HCT116 (cell line): ENCODE measurements around the gene CAMKMT. TPM values are rescaled to one million over a fixed set of nuclear protein-coding genes. Genes with fewer than 3 reads are reported as not detected.

Source experiments
- ATAC-seq: fragments of 200-7000 bp; cut with Tn5 transposase; 2 replicates; pipeline ENCODE4 v1.9.1; 2020; ENCODE audit warnings: mild to moderate bottlenecking, moderate library complexity
- BruUV-seq: library from RNA; stranded (reverse); fragments of 400-500 nt; replicated peaks from 2 replicates; lab custom pipeline; 2021; lab: Mats Ljungman, UMichigan
- CTCF ChIA-PET: fragments of 300-600 bp; sonication (Branson Sonifier 250); formaldehyde crosslinking; loops from one replicate; lab custom pipeline; 2021; ENCODE audit warnings: antibody characterized with exemption; lab: Charles Lee
- POLR2A ChIA-PET: fragments of 300-600, 350-600 bp; sonication (Branson Sonifier 250); formaldehyde crosslinking; loops from one replicate; lab custom pipeline; 2021; ENCODE audit warnings: antibody characterized with exemption; lab: Charles Lee
- RAD21 ChIA-PET, 2 experiments: fragments of 300-600 bp; sonication (Branson Sonifier 250); formaldehyde crosslinking; loops; one replicate each; lab custom pipeline; 2023; ENCODE audit warnings: low total read pairs in 2 of 2; ENCODE audit not compliant: uncharacterized antibody in 2 of 2, unreplicated experiment in 2 of 2, low non-redundant PET in 1 of 2; lab: Charles Lee
- DNase-seq: peaks from one replicate; pipeline ENCODE4 v3.0.0-alpha.2; 2010; ENCODE audit warnings: low read depth, low spot score
- H2AFZ ChIP-seq: fragments of 200-600 bp; shearing (Covaris generic), sonication (generic); 2 replicates; pipeline ENCODE4 v1.6.1; 2017; ENCODE audit warnings: low read depth, mixed run types, mixed read lengths, antibody characterized with exemption, low read length; ENCODE audit not compliant: poor library complexity, severe bottlenecking
- H3K27ac ChIP-seq: 2 replicates; pipeline ENCODE4 v1.5.1; 2012; ENCODE audit warnings: low read depth, low read length
- H3K27me3 ChIP-seq: fragments of 200-600 bp; sonication (generic); 2 replicates; pipeline ENCODE4 v1.6.1; 2016; ENCODE audit warnings: mixed run types, low read length, mixed read lengths; ENCODE audit not compliant: insufficient read depth
- H3K36me3 ChIP-seq, 2 experiments: fragments of 200-500 bp in 1 of 2; fragments of 200-600 bp in 1 of 2; sonication (Bioruptor generic) in 1 of 2; sonication (generic) in 1 of 2; 2 replicates each; pipeline versions ENCODE4 v1.5.1 to v1.6.1; 2014 to 2016; ENCODE audit warnings: low read length in 2 of 2, inconsistent platforms in 1 of 2, mixed read lengths in 1 of 2, mixed run types in 1 of 2; ENCODE audit not compliant: insufficient read depth in 2 of 2, control insufficient read depth in 1 of 2
- H3K4me1 ChIP-seq, 2 experiments: fragments of 200-600 bp in 1 of 2; sonication (generic) in 1 of 2; 2 replicates each; pipeline versions ENCODE4 v1.5.1 to v1.6.1; 2012 to 2017; ENCODE audit warnings: low read length in 2 of 2, inconsistent platforms in 1 of 2, mild to moderate bottlenecking in 1 of 2, mixed read lengths in 1 of 2, mixed run types in 1 of 2, moderate library complexity in 1 of 2; ENCODE audit not compliant: insufficient read depth in 2 of 2, control insufficient read depth in 1 of 2
- H3K4me2 ChIP-seq: fragments of 200-600 bp; sonication (generic); 2 replicates; pipeline ENCODE4 v1.6.1; 2017; ENCODE audit warnings: mixed run types, low read length, mixed read lengths
- H3K4me3 ChIP-seq, 2 experiments: fragments of 200-600 bp in 1 of 2; sonication (generic) in 1 of 2; replicated peaks in 1 of 2; 2 replicates each; pipeline ENCODE4 v1.5.1; 2011 to 2016; ENCODE audit warnings: low read length in 2 of 2, control low read depth in 1 of 2, low read depth in 1 of 2, mild to moderate bottlenecking in 1 of 2, mixed read lengths in 1 of 2, mixed run types in 1 of 2
- H3K79me2 ChIP-seq: fragments of 200-600 bp; sonication (generic); 2 replicates; pipeline ENCODE4 v1.6.1; 2017; ENCODE audit warnings: mild to moderate bottlenecking, mixed run types, low read length, moderate library complexity, mixed read lengths; ENCODE audit not compliant: insufficient read depth
- H3K9ac ChIP-seq: fragments of 200-600 bp; sonication (generic); 2 replicates; pipeline ENCODE4 v1.6.1; 2016; ENCODE audit warnings: low read length, mixed read lengths
- H3K9me2 ChIP-seq: fragments of 200-600 bp; sonication (generic), shearing (Covaris generic); 2 replicates; pipeline ENCODE4 v1.6.1; 2017; ENCODE audit warnings: mixed run types, mild to moderate bottlenecking, moderate library complexity; ENCODE audit not compliant: insufficient read depth
- H3K9me3 ChIP-seq, 2 experiments: fragments of 200-500 bp in 1 of 2; fragments of 200-600 bp in 1 of 2; sonication (Bioruptor generic) in 1 of 2; sonication (generic) in 1 of 2; 2 replicates each; pipeline ENCODE4 v1.6.1; 2014 to 2017; ENCODE audit warnings: low read length in 2 of 2, mixed read lengths in 2 of 2, inconsistent platforms in 1 of 2, low read depth in 1 of 2, mild to moderate bottlenecking in 1 of 2, mixed run types in 1 of 2, moderate library complexity in 1 of 2; ENCODE audit not compliant: control insufficient read depth in 1 of 2, insufficient read depth in 1 of 2
- H4K20me1 ChIP-seq: fragments of 200-600 bp; sonication (generic), shearing (Covaris generic); 2 replicates; pipeline ENCODE4 v1.6.1; 2017; ENCODE audit warnings: mixed run types, mild to moderate bottlenecking, moderate library complexity; ENCODE audit not compliant: insufficient read depth
- ATF3 ChIP-seq: IDR thresholded peaks from 2 replicates; pipeline ENCODE4 v1.6.1; 2012
- CEBPB ChIP-seq: IDR thresholded peaks from 2 replicates; pipeline ENCODE4 v1.6.1; 2012; ENCODE audit warnings: low read depth
- POLR2A ChIP-seq: IDR thresholded peaks from 2 replicates; pipeline ENCODE4 v1.7.0; 2011; ENCODE audit warnings: borderline replicate concordance; ENCODE audit not compliant: insufficient read depth, insufficient read length; ENCODE audit errors: extremely low read depth
- POLR2AphosphoS5 ChIP-seq: IDR thresholded peaks from 2 replicates; pipeline ENCODE4 v1.6.1; 2011; ENCODE audit warnings: mild to moderate bottlenecking, low read depth, low read length, moderate library complexity
- REST ChIP-seq: IDR thresholded peaks from 2 replicates; pipeline ENCODE4 v1.6.1; 2012; ENCODE audit warnings: low read depth
- SP1 ChIP-seq: IDR thresholded peaks from 2 replicates; pipeline ENCODE4 v1.6.1; 2012; ENCODE audit warnings: low read depth
- SRF ChIP-seq: IDR thresholded peaks from 2 replicates; pipeline ENCODE4 v1.6.1; 2012; ENCODE audit warnings: low read depth
- YY1 ChIP-seq: IDR thresholded peaks from 2 replicates; pipeline ENCODE4 v1.6.1; 2011; ENCODE audit warnings: low read length, low read depth, moderate library complexity, mild to moderate bottlenecking; ENCODE audit not compliant: insufficient replicate concordance; ENCODE audit errors: extremely low read depth
- intact Hi-C: fragments of 100-400 bp; cut with micrococcal nuclease; formaldehyde crosslinking; loops from 2 replicates; pipeline ENCODE4 v1.10.0; 2022
- total RNA-seq: library from RNA; stranded (reverse); gene quantifications from one replicate; pipeline ENCODE4 v1.2.1, GENCODE V29; 2021; ENCODE audit not compliant: unreplicated experiment

Gene CAMKMT
- total RNA-seq, 1 experiment from 2014 or later = 10.6 TPM

GRCh38 chr2:44537264-44537663 is 175.5 kb downstream of the CAMKMT start:
- Histone ChIP-seq H3K4me2 (no peak overlapping the region), H3K27me3 (no peaks in the 10 kb centered on the region), H3K9ac (no peak overlapping the region), H3K9me2 (no peaks in the 10 kb centered on the region), H3K9me3 (no peaks in the 10 kb centered on the region), H3K4me3 (no peak overlapping the region), H4K20me1 (no peaks in the 10 kb centered on the region), H3K4me1 (no peaks in the 10 kb centered on the region), H3K79me2 (no peaks in the 10 kb centered on the region), H3K36me3 (no peaks in the 10 kb centered on the region), H2AFZ (no peak overlapping the region), H3K27ac (no peak overlapping the region)
- TF ChIP-seq REST (no peak), YY1 (no peak), ATF3 (no peak), POLR2A (no peak), CEBPB (no peak), SRF (no peak), POLR2AphosphoS5 (no peak), SP1 (no peak)
- POLR2A ChIA-PET = no interaction called here
- intact Hi-C loops = no loop called here
- BruUV-seq = no TSS peak
- RAD21 ChIA-PET = no interaction called here
- DNase-seq (no peak), ATAC-seq (no peak)
- CTCF ChIA-PET = no interaction called here
